ENCODE data around the gene SASH1.
"Not testable (repeated sequence)": the region's sequence is repeated elsewhere in the genome, so short reads cannot be mapped to it uniquely, and the experiment has no call there.

Gene SASH1

GRCh38 chr6:148370176-148370575, 27.5 kb downstream of the SASH1 start:
- DNase-seq, result no peak

DNA sequence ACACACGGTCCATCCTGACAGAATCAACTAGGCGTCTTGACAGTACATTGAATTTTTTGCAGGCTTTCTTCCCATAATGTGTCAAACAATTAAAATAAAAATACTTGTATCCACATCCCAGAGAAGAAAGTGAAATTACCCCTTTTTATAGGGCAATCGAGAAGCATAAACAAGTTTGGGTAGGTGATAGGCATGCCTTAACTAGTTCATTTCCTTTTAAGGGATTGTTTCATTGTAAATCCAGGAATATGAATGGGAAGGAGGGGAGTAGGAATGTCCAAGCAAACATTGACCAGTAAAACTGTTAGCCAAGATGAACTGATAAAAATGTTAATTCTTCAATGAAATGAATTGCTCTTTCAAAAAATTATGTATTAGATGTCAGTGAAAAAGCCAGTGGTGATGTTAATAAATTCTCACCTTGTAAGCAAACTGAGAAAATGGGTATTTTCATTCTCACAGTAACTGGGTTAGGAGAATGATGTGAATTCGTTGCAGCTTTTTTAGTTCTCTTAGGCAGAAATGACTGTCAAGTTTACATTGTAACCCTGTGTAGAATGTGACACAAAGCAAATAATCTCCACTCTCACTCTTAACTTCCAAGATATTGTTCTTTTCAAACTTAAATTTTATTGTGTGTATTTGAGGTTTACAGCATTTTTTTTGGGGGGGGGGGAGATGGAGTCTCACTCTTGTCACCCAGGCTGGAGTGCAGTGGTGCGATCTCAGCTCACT, 31.6 kb downstream of the SASH1 start:
- DNase-seq, result no peak

GRCh38 chr6:148375401-148375800, 32.8 kb downstream of the SASH1 start:
- DNase-seq, result no peak

DNA sequence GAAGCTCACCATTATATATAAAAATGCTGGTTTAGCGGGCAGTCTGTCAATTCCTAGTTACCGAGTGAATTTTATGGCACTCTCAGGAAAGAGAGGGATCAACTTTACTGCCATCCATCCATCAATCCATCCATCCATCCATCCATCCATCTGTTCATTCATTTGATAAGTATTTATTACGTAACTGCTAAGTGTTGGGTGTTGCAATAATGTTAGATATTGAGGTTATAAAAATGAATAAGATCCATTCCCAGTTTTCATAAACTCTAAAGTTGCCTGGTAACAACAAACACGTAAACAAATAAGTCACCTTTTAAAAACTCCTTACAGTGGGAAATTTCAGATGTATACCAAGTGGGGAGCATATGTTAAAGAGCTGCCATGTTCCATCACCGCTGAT, 36.8 kb downstream of the SASH1 start:
- no peak for DNase-seq

GRCh38 chr6:148379966-148380713, 37.5 kb downstream of the SASH1 start:
- no peak for DNase-seq

DNA sequence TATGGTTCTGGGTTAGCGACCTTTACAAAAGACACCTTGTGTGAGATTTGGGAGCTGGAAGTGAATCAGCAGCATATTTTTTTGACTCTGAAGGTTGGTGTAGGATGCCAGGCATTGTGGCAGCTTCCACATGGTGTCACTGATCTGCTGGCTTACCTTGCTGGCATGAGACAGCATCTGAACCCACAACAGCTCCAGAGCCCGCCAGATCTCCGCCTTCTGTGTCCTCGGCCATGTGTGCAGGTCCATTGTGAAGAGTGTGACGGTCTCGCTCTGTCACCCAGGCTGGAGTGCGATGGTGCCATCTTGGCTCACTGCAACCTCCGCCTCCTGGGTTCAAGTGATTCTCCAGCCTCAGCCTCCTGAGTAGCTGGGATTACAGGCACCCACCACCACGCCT, 39.4 kb downstream of the SASH1 start:
- DNase-seq, result not testable (repeated sequence)

GRCh38 chr6:148382861-148383260, 40.2 kb downstream of the SASH1 start:
- no peak for DNase-seq

DNA sequence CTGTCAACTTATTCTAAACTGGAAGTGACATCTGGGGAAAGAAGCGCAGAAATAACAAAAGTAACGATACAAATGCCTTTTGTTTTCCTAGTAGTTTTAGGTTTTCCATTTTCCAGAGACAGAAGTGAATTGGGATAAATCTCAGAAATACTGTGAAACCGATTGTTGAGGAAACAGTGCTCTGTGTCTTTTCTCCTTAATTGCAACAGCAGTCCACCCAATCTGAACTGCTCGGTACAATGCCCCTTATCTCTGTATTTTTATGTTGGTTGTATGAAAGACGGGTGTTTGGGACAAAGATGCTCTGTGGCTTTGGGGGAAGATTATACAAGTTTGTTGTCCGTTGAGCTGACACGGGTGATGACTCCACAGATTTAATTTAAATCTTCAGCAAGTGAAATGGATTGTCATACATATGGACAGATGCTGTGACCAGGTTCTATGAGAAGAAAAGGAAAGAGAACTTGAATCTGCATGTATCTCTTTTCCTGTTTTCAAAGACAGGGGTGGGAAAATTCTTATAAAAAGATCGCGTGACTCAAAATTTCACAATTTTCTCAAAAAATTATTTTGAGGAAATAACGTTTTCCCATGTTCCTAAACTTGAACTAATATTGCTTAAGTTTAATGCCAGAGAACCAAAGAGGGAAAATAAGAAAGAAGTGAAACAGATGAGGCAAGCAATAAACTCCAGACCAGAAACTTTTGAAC, 41.2 kb downstream of the SASH1 start:
- no peak for DNase-seq

- no peak for DNase-seq
Observed at GRCh38 chr6:148385379-148385778, 42.7 kb downstream of the SASH1 start.

GRCh38 chr6:148388521-148388920, 45.9 kb downstream of the SASH1 start:
- DNase-seq, result no peak

- DNase-seq, result no peak
Observed at GRCh38 chr6:148389086-148389485, 46.4 kb downstream of the SASH1 start.

- DNase-seq, result no peak
Observed at GRCh38 chr6:148389917-148390316, 47.3 kb downstream of the SASH1 start.

DNA sequence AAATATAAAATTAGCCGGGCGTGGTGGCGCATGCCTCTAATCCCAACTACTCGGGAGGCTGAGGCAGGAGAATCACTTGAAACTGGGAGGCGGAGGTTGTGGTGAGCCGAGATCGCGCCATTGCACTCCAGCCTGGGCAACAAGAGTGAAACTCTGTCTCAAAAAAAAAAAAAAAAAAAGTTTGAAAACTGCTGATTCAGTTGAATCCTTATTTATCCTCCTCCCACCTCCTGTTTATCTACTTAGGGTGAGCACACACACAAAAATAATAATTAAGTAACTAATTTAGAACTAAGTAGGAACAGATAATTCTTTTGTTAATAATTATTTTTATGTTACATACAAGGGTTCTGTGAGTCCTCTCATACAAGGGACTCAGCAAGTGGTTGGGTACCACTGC, 49.5 kb downstream of the SASH1 start:
- DNase-seq, result not testable (repeated sequence)

DNA sequence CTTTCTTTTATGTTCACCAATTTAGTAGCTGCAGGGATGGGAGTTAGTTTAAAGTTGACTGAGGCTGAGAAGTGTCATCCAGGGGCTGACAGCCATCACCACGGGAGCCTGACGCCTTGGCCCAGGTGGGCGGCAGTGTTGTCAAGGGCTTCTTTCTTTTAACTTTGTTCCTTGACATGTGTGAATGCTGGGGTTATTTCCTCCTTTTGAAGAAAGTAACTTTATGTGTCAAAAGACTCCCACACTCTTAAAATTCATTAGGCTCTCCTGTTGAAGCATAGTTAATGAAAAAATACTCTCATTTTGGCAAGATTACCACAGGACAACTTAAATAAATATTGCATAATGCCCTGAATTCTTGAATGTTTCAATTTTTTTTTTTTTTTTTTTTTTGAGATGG, 50.0 kb downstream of the SASH1 start:
- no peak for DNase-seq

GRCh38 chr6:148395583-148396101, 53.0 kb downstream of the SASH1 start:
- DNase-seq, result no peak

- no peak for DNase-seq
Observed at GRCh38 chr6:148396411-148396810, 53.8 kb downstream of the SASH1 start.

GRCh38 chr6:148396926-148397325, 54.3 kb downstream of the SASH1 start:
- DNase-seq, result no peak

DNA sequence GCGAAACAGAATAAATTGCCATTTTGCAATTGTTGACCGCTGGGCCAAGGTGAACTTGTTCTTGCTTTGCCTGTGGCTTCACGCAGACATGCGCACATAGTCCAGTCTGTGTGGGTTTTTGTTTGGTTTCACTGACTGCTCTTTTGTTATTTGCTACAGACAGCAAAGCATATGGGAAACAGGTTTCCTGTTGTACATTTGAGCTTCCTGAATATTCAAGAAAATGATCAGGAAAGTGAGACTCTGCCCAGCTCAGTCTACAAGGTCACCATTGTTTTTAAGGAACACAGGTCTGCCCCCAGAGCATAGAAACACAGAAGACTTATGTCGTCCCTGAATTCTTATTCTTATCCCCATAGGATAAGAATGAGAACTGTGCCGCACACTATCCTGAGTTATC, 55.6 kb downstream of the SASH1 start:
- DNase-seq, result no peak

DNA sequence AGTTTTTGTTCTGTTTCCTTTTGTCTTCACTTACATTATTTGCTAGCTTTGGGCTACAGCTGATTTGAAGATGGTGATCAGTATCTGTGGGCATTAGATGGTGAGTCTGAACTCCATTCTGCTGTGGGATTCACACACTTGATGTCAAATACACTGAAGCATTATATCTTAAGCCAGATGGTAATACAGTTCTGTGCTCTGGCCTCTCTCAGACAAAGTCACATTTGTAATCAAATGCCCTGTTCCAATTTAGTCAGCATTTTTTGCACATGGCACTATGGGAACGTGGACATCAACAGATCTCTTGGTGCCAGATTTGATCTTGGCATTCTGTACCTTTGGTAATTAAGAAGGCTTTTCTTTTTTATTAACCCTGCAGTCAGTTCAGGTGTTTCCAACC, 56.0 kb downstream of the SASH1 start:
- no peak for DNase-seq

GRCh38 chr6:148401571-148401970, 58.9 kb downstream of the SASH1 start:
- no peak for DNase-seq

- DNase-seq, result no peak
Observed at GRCh38 chr6:148404456-148405054, 61.9 kb downstream of the SASH1 start.

GRCh38 chr6:148405894-148406293, 63.3 kb downstream of the SASH1 start:
- DNase-seq, result no peak

All from activated CD8-positive, alpha-beta memory T cell treated with anti-CD3 and anti-CD28 coated beads, Interleukin-2, amount 50 U/mL, for 48 hours (primary cell).